Measurements from ENCODE around the gene PDZD2.
"Not testable (repeated sequence)": the region's sequence is repeated elsewhere in the genome, so short reads cannot be mapped to it uniquely, and the experiment has no call there.

The PDZD2 gene

DNA sequence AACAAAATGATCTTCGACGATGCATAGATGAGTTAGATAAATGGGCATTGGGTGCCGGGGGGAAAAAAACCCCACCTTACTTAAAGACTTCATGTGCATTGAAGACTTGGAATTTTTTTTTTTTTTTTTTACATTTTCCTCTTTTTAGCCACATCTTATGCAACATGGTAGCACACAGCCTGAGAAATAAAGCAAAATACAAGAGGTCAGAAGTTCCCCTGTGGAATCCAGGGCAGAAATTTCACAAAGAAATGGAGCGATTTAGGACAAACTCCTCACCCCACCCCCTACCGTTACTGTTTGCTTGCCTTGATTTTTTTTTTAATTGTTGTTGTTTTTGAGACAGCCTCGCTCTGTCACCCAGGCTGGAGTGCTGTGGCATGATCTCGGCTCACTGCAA is 382.0 kb downstream of the PDZD2 start:
- DNase-seq = no peak

- no peak for DNase-seq
Measured at GRCh38 chr5:32021771-32022170, 382.8 kb downstream of the PDZD2 start.

- DNase-seq = no peak
Measured at GRCh38 chr5:32022638-32023037, 383.7 kb downstream of the PDZD2 start.

DNA sequence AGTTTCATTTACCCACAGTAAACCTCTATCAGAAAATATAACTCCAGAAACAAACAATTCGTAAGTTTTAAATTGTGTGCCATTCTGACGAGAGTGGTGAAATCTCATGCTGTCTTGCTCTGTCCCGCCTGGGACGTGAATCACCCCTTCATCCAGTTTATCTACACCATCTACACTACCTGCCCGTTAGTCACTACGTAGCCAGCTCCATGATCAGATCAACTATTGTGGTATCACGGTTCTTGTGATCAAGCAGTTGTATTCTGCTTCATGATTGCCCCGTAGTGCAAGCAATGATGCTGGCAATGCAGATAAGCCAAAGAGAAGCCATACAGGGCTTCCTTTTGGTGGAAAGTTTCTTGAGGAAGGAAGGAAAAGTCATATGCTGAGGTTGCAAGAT is 384.9 kb downstream of the PDZD2 start:
- no peak for DNase-seq

- DNase-seq = no peak
Measured at GRCh38 chr5:32024751-32025150, 385.8 kb downstream of the PDZD2 start.

DNA sequence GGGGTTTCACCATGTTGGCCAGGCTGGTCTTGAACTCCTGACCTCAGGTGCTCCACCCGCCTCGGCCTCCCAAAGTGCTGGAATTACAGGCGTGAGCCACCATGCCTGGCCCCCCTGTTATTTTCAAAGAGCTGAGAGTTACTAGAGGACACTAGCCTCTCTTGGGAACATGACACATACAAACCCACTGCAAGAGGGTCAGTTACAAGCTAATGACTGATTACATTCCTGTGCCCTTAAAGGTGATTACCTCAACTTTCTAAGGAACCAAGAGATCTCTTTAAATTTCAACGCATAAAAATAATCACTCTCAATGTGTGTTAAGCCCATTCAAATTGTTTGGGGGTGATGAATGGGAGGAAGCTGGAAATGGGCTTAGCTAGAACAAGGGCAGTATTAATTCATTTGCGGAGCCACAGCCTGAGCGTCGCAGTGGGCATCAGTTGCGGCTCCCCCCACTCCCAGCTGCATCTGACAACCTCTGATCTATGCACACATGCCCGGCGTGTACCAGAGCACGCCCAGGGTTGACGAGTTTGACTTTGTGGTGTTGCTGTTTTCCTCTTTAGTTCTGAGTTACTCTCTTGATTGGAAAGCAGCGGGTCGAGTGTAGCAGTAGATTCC is 388.3 kb downstream of the PDZD2 start:
- peak; percentile 33 for DNase-seq

DNA sequence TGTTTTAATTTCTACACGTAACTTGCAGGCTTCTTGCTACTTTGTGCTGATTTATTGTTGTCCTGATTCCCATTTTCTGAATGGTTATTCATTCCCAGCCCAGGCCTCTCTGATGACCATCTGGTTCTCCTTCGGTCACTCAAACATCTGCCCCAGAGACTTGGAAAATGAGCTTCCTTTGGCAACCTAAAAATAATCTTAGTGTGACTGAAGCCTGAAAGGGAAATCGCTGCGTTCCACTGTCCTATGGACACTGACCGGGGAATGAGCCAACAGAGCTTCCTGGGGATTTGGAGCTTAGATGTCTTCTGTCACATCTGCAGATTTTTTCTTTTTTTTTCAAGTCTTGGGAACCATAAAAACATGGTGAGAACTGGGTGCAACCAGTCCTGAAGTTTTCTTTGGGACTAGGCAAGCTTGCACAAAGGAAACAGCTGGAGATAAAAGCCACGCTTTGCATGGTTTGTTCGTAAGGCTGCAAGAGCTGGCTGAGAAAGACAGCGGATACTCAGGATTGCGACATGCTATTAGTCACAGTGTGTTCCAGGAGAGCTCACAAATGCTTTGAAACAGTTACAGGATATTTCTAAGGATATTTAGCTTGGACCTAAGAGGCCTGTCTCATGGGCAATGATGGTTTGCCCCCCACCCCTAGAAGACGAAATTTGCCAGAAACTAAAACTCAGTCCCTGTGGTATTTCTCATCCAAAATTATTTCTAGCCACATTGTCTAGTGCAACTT is 389.0 kb downstream of the PDZD2 start:
- peak; percentile 97 for DNase-seq

DNA sequence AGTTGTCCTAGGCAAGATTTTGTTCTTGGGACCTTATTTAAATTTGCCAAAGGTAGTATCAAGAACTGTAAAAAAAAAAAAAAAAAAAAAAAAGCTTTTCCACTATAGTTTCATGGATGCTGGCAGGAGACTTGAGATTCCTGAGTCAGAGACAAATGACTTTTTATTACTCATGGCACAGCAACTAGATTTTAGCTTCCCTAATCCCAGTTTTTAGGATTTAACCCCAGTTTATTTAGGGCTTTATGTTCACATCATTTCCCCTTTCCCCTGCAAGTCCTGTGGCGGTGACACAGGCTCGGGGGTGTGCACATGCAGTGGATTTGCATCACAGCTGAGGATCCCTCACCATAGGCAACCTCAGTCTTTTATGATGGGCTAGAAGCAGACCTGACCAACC is 390.3 kb downstream of the PDZD2 start:
- peak; percentile 67 for DNase-seq

DNA sequence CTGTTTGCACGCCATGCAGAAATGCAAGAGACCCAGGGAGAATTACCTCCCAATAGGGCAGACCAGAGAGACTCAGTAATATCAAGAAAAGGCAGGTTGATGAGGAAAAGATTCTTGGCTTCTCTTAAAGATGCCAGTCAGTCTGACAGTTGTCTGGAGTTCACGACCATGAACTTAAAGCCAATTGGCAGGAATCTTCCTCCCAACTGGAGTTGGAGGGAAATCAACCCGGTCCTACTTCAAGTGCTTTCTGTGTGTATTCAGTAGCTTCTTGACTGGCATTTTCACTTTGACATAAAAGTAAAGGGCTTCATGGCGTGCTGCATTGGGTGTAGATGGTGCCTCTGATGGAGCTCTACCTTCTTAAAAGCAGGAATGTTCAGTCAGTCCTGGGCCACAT is 390.9 kb downstream of the PDZD2 start:
- DNase-seq = no peak

- peak; percentile 18 for DNase-seq
Measured at GRCh38 chr5:32030222-32030621, 391.3 kb downstream of the PDZD2 start.

GRCh38 chr5:32030686-32031085 is 391.8 kb downstream of the PDZD2 start:
- DNase-seq = no peak

DNA sequence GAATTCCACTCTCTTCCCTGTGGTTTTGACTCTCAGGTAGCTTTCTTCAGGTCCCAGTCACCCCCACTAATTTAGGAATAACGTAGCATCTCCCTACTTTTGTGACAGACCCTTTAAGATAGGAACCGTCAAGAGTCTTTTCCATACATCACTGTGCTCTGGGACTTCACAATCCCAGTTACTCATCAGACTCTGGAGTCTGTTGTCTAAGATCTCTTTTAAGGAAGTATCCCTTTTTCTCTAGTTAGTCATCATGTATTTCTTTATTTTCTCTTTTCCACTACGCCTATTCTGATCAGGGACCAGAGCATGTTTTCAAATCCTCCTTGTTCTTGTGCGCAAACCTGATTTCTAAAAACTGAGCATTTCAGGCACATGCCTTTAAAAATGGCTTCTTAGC is 392.2 kb downstream of the PDZD2 start:
- DNase-seq = peak; percentile 47

GRCh38 chr5:32038523-32038922 is 399.6 kb downstream of the PDZD2 start:
- DNase-seq = no peak

- not testable (repeated sequence) for DNase-seq
Measured at GRCh38 chr5:32039133-32039532, 400.2 kb downstream of the PDZD2 start.

DNA sequence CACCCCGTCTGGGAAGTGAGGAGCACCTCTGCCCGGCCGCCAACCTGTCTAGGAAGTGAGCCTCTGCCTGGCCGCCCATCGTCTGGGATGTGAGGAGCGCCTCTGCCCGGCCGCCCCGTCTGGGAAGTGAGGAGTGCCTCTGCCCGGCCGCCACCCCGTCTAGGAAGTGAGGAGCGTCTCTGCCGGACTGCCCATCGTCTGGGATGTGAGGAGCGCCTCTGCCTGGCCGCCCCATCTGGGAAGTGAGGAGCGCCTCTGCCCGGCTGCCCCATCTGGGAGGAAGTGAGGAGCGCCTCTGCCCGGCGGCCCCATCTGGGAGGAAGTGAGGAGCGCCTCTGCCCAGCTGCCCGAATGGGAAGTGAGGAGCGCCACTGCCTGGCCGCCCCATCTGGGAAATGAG is 400.7 kb downstream of the PDZD2 start:
- not testable (repeated sequence) for DNase-seq

GRCh38 chr5:32040181-32040695 is 401.3 kb downstream of the PDZD2 start:
- not testable (repeated sequence) for DNase-seq

GRCh38 chr5:32042551-32042961 is 403.6 kb downstream of the PDZD2 start:
- DNase-seq = no peak

GRCh38 chr5:32043105-32043504 is 404.2 kb downstream of the PDZD2 start:
- no peak for DNase-seq

DNA sequence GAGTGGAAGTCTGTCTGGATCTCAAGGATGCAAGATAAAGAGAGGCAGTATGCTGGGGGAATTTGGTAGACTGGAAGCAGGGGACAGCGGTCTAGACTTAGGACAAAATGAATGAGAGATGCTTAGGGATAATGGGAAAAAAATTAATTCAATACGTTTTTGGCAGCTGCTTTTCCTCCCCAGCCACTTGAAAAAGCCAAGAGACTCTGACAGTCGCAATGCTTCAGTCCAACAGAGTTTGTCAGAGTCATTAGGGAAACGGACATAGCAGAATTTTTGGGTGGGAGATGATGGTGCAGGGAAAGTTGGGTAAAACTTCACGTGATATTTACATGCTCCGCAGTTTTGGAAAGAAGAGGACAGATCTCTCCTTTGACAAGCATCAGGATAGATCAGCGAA is 405.5 kb downstream of the PDZD2 start:
- DNase-seq = no peak

DNA sequence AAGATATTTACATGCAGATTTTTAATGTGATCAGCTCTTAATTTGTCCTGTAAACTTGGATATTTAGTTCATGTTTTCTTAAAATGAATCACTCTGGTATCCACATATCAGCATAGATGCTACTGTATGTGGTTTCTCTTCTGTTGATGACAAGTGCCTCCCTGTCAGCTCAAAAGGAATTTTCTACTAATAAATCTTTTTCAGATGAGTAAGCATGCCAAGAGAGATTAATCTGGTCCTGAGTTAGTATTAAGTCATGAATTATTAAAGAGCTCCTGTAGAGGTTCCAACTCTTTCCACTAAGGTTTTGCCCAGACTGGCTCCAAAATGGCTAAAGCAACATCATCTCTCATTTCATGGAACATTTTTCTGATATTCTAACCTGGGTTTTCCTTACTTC is 406.0 kb downstream of the PDZD2 start:
- DNase-seq = peak; percentile 88

DNA sequence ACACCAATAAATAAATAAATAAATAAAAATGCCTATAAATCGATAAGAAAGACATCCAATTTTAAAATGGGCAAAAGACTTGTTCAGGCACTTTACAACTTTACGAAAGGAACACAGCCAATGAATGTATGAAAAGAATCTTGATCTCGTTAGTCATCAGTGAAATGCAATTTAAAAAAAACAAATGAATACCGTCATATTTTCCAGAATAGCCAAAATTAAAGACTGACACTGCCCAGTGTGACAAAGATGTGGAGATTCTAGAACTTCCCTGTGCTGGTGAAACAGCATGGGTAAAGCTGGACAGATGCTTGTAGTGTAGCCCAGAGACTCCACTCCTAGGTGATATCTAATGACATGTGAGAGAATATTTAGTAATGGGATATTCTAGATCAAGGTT is 408.1 kb downstream of the PDZD2 start:
- DNase-seq = no peak

DNA sequence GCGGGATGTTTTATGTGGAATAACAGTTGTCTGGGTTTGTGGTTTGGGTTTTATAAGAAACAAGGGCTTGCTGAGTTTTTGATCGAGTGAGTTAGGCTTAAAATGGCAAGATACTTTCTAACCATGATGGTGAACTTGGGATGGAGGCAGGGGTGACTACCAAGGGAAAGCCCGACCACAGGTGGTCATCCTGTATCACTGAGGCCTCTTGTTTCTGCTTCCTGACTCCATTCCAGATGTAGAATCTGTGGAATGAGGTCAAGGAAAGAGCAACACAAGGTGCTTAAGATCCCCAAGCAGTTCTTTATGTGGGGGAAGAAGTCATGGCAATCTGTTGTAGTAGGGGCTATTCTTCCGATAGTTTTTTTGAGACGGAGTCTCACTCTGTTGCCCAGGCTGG is 412.9 kb downstream of the PDZD2 start:
- DNase-seq = no peak

GRCh38 chr5:32055891-32056866 is 417.2 kb downstream of the PDZD2 start:
- DNase-seq = no peak

Measured in fibroblast of skin of right quadriceps (primary cell).